Stimulated activated memory B cell treated with anti-CD40 and anti-IgM and Interleukin-4, amounts not matched to agents 10 μg/mL and 1 μg/mL and 100 μg/mL, for 72 hours (primary cell): ENCODE data around the gene FANCE.

Experiments used
- ATAC-seq: fragments of 150-1000 bp; cut with Tn5 transposase; 2 replicates; pipeline ENCODE4 v1.10.0; 2021
- H3K27ac Mint-ChIP-seq: one replicate; pipeline ENCODE4 v1.8.0; 2022; ENCODE audit warnings: mild to moderate bottlenecking, mixed read lengths
- H3K27me3 Mint-ChIP-seq: one replicate; pipeline ENCODE4 v1.8.0; 2022; ENCODE audit warnings: mixed read lengths
- H3K36me3 Mint-ChIP-seq: one replicate; pipeline ENCODE4 v1.8.0; 2022; ENCODE audit warnings: mixed read lengths
- H3K4me1 Mint-ChIP-seq: one replicate; pipeline ENCODE4 v1.8.0; 2022; ENCODE audit warnings: mixed read lengths
- H3K4me3 Mint-ChIP-seq: one replicate; pipeline ENCODE4 v1.8.0; 2022; ENCODE audit warnings: mild to moderate bottlenecking, moderate library complexity, mixed read lengths
- H3K9me3 Mint-ChIP-seq: one replicate; pipeline ENCODE4 v1.8.0; 2022; ENCODE audit warnings: mixed read lengths

The FANCE gene

DNA sequence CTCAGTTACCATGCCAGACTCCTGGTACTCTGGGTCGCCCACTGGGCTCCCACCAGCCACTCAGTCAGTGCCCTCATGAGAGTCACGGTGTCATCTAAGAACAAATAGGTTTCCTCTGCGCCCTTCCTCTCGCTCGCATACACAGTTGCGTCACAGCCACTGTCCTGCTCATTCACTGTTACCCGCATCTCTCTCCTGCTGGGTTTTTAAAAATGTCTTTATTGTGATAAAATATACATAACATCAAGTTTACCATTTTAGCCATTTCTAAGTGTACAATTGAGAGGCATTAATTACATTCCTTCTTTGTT lies 40.8 kb downstream of the FANCE start:
- H3K4me3 Mint-ChIP-seq, result no peak overlapping the region
- H3K9me3 Mint-ChIP-seq, result no peaks in the 10 kb centered on the region
- no peak for ATAC-seq
- H3K4me1 Mint-ChIP-seq, result peaks cover 32% of the 10 kb centered on the region
- no peaks in the 10 kb centered on the region for H3K36me3 Mint-ChIP-seq
- H3K27me3 Mint-ChIP-seq, result peaks cover 35% of the 10 kb centered on the region
- H3K27ac Mint-ChIP-seq, result no peak overlapping the region

DNA sequence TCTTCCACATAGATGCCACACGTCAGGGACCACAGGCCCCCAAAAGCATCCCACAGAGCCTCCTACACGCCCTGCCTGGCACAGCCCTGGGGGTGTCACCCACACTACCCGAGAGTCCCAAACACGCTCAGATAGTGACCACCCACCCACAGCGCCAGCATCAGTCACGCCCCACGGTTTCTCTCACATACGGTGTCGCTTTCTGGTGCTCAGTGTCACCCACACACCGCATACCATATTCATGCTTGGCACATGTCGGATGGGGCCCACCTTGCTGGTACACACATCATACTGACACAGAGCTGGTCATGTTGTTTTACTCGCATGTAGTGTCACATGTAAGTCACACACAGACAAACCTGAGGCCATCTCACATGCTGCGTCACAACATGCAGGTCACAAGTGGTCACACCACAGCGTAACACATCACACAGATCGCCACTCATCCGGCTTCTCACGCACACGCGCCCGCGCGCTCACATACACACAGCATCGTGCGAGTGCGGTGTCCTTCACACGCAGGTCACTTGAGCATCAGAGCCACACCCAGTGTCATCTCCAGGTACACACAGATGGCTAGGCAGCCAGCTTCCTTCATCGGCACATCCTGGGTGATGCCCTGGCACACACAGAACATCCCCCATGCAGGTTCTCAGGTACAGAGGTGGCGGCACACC lies 41.3 kb downstream of the FANCE start:
- H3K4me1 Mint-ChIP-seq, result peaks cover 32% of the 10 kb centered on the region
- no peak overlapping the region for H3K4me3 Mint-ChIP-seq
- no peaks in the 10 kb centered on the region for H3K9me3 Mint-ChIP-seq
- no peaks in the 10 kb centered on the region for H3K36me3 Mint-ChIP-seq
- H3K27ac Mint-ChIP-seq, result no peak overlapping the region
- ATAC-seq, result no peak
- H3K27me3 Mint-ChIP-seq, result peaks cover 40% of the 10 kb centered on the region

DNA sequence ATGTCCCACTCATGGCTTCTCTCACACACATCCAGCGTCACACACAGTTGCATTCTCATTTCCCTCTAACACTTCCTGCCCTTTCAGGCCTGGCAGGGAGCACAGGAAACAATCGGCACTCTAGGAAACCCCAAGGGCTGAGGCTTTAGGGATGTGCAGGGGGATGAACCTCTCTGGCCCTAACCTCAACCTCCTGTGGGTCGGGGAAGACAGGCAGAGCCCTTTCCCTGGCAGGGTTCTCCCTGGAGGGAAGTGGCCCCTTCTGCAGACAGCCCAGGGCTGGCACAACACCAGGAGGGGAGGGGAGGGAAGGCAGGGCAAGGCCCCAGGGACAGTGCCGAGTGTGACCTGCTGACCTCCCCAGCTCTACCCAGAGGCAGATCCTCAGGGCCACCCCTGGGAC lies 42.0 kb downstream of the FANCE start:
- Mint-ChIP-seq H3K4me3 (no peak overlapping the region), H3K9me3 (no peaks in the 10 kb centered on the region), H3K27ac (no peak overlapping the region), H3K36me3 (no peaks in the 10 kb centered on the region), H3K4me1 (peaks cover 37% of the 10 kb centered on the region), H3K27me3 (peaks cover 47% of the 10 kb centered on the region)
- ATAC-seq, result no peak

DNA sequence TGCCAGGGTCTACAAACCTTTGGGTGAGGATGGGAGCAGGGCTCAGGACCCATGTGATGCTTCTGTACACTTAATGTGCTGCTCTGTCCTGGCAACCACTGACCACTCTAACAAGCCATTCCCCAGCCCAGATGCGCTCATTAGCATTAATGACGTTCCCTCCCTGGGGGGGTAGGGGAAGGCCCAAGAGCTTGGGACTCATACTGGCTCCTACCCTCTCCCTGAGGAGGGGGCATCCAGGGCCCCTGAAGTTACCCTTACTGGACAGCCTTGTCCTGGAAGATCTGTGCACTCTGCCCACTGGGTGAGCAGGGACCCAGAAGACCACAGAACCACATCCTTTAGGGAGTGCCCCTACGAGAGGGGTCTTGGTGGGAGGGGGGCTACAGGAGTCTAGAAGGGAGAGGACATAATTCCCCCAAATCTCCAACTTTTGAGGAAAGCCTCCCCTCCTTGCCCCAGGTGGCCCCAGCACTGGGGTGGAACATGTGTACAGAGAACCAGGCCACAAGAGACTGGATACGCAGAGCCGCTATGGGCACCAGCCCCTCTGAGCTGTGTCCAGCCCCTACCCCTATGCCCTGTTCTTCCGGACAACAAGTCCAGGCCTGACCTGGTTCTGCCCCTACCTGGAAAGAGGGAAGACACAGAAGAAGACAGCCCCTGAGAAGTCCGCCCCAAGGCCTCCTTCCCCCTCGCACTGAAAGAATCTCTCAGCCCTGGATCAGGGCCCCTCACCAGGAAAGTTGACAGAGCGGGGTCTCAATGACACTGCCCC lies 43.3 kb downstream of the FANCE start:
- no peak overlapping the region for H3K27ac Mint-ChIP-seq
- peak overlapping the region; percentile 35 for H3K4me3 Mint-ChIP-seq
- H3K9me3 Mint-ChIP-seq, result no peaks in the 10 kb centered on the region
- no peak for ATAC-seq
- H3K36me3 Mint-ChIP-seq, result no peaks in the 10 kb centered on the region
- H3K27me3 Mint-ChIP-seq, result peaks cover 60% of the 10 kb centered on the region
- H3K4me1 Mint-ChIP-seq, result peaks cover 37% of the 10 kb centered on the region

DNA sequence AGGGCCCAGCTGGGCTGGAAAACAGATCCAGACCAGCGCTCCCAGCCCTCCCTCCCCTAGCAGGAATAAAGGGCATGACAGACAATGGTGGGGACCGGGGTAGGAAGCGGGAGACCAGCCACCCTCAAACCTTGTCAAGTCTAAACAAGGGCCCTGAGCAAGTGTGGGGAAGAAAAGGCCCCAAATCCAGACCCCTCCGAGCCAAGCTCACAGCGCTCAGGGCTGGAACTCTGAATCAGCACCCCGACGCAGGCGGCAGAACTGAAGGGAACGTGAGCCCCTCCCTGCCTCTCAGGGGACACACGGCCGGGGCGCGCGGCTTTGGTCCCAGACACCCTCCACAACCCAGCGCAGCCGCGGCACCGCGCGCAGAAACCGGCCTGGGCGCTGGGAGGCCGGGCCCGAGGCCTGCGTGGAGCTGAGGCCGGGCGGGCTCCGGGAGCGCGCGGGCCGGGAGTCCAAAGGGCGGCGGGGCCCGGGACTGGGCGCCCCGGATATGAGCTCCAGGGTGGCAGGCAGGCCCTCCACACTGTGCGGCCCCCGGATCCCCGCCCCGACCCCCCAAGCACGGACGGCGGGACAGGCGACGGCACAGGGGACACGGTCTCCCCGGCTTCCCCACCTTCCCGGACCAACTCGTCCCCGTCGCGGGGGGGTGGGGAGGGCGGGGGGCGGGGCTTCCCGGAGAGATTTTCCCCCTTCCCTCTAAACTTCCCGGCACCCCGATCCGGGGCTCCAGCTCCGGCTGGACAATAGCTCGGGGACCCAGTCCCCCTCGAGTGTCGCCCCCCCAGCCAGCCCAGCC lies 44.1 kb downstream of the FANCE start:
- Mint-ChIP-seq H3K27ac (no peak overlapping the region), H3K4me3 (peak overlapping the region; percentile 52), H3K9me3 (no peaks in the 10 kb centered on the region), H3K27me3 (peaks cover 68% of the 10 kb centered on the region), H3K36me3 (no peaks in the 10 kb centered on the region), H3K4me1 (peaks cover 37% of the 10 kb centered on the region)
- peak; percentile 9 for ATAC-seq

DNA sequence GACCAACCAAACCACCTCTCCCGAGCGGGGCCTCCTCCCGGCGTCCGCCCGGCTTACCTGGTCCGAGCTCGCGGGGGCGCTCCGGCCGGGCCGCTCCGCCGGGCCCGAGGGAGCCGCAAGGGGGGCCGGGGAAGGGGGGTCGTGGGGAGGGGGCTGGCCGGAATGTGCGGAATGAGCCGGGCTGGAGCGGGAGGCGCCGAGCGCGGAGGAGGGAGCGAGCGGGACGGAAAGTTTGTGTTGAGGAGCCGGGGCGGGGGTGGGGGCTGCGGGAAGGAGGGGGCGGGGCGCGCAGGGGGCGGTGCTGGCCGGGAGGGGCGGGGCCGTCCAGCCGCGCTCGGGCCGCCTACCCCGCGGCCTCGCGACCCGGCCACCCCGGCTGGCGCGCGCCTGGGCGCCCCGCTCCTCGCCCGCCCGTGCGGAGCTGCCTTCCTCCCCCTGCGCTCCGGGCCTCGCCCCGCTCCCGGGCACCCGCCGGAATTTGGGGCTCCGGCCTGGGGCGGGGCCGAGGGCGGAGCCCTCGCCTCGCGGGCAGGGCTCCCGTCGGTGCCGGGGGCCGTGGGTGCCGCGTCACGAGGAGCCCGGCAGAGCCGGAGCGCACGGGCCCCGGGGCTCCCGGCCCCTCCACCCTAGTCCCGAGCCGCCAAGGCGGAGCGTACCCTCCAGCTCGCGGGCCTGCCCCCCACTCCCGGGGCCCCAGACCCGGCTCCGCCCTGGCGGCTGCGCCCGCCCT lies 44.9 kb downstream of the FANCE start, which contains the start of gene TEAD3:
TEAD3 (minus strand) TSS at position 239 of the 730 bp plus-strand sequence.
- ATAC-seq, result peak; percentile 71
- Mint-ChIP-seq H3K9me3 (no peaks in the 10 kb centered on the region), H3K27me3 (peaks cover 76% of the 10 kb centered on the region), H3K4me1 (peaks cover 37% of the 10 kb centered on the region), H3K4me3 (peak within 1 kb of the TSS; percentile 76), H3K27ac (peak within 1 kb of the TSS; percentile 36), H3K36me3 (no peaks in the 10 kb centered on the region)

DNA sequence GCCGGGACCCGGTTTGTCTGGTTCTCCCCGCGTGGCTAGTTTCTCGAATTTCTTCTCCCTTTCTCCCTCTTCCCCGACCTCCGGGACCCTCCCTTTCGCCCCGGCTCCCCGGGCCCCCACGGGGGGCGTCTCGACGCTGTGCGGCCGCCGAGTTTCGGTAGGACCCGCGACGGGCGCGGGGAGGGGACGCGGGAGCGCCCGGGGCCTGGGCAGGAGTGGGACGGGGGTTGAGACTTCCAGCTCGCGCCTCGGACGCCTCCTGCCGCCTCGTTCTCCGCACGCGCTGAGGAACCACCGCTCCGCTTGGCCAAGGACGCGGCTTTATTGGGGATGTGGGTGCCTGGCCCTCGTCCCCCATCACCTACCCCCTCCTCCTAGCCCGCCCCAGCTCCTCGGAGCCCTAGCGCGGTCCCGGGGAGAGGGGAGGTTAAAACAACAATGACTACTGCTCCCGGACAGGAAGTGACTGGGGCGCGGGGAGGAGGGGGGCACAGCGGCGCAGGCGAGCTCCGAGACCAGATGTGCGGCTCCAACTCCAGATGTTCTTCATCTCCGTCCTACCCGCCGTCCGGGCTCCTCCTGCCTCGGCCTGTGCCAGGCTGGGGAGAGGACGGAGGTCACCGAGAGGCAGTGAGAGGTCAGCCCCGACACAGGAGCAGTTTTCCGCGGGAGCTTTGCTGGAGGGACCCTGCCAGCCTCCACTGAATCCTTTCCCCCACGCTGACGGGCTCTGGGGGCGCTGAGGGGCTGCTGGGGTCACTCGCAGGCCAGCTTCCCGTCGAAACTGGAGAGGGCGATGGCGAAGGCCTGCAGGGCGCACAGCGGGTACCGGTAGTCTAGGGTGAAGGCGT lies 45.7 kb downstream of the FANCE start:
- peaks cover 33% of the 10 kb centered on the region for H3K4me1 Mint-ChIP-seq
- H3K27ac Mint-ChIP-seq, result peak overlapping the region; percentile 36
- peak; percentile 37 for ATAC-seq
- peak overlapping the region; percentile 76 for H3K4me3 Mint-ChIP-seq
- no peaks in the 10 kb centered on the region for H3K9me3 Mint-ChIP-seq
- peaks cover 77% of the 10 kb centered on the region for H3K27me3 Mint-ChIP-seq
- no peaks in the 10 kb centered on the region for H3K36me3 Mint-ChIP-seq

DNA sequence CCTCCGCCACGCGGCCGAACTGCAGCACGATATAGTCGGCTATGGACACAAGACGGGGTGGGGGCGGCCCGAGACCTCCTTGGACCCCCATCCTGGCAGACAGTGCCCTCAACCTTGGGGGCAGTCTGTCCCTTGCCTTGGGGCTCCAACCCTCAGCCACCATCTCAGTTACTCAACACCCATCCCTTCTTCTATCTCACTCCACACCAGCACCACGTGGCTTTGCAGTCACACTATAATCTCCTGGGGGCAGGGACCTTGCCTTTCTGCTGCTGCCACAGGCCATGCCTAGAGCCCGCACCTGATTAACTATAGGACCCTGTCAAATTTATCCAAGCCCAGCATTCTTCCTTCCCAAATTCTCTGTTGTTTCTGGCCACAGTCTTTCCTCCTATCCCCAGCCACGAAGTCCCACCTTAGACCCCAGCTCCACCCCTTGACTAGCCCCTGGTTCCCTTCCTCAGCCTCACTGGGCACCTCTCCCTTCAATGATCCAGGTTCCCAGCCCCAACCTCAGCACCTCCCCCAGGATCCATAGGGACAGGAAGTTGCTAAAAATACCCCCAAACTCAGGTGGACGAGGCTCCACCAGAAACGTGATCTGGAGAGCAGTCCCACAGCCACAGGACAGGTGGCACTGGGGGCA lies 46.4 kb downstream of the FANCE start:
- ATAC-seq, result no peak
- H3K27ac Mint-ChIP-seq, result peak overlapping the region; percentile 36
- H3K36me3 Mint-ChIP-seq, result no peaks in the 10 kb centered on the region
- peak overlapping the region; percentile 76 for H3K4me3 Mint-ChIP-seq
- no peaks in the 10 kb centered on the region for H3K9me3 Mint-ChIP-seq
- peaks cover 75% of the 10 kb centered on the region for H3K27me3 Mint-ChIP-seq
- H3K4me1 Mint-ChIP-seq, result peaks cover 27% of the 10 kb centered on the region

DNA sequence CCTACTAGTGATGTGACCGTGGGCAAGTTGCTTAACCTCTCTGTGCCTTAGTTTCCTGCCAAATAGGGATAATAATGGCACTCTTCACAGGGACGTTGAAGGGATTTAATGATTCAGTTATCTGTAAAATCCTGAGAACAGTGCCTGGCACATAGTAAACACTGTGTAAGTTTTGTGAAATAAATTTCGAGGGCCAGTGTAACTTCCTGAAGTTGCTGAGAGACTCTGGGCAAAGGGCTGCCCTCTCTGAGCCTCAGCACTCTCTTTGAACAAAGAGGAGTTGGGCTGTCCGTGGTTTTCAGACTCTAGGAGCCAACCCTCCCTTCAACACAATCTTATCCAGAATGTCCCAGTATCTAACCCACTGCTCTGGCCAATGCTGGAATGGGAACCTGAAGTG lies 47.2 kb downstream of the FANCE start:
- H3K27me3 Mint-ChIP-seq, result peaks cover 71% of the 10 kb centered on the region
- H3K9me3 Mint-ChIP-seq, result no peaks in the 10 kb centered on the region
- H3K4me1 Mint-ChIP-seq, result peaks cover 20% of the 10 kb centered on the region
- no peak overlapping the region for H3K27ac Mint-ChIP-seq
- no peaks in the 10 kb centered on the region for H3K36me3 Mint-ChIP-seq
- no peak for ATAC-seq
- no peak overlapping the region for H3K4me3 Mint-ChIP-seq

DNA sequence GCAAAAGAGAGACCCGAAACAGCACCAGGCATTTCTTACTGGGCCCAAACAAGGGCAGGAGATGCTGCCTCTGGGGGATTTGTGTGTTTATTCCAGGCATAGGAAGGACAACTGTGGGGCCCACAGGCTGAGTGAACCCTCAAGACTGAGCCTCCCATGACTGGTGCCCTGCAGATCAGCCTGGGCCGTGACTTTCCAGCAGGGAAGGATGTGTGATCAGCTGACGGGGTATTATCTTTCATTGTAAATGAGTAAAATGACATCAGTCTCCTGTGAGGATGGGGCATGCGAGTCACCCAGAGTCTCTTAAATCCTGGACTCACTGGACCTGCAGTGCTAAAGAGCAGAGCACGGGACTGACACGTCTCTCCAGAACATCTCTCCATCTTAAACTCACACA lies 48.6 kb downstream of the FANCE start:
- Mint-ChIP-seq H3K4me1 (peaks cover 12% of the 10 kb centered on the region), H3K27ac (no peak overlapping the region), H3K27me3 (peaks cover 65% of the 10 kb centered on the region), H3K4me3 (no peak overlapping the region), H3K36me3 (no peaks in the 10 kb centered on the region), H3K9me3 (no peaks in the 10 kb centered on the region)
- no peak for ATAC-seq

DNA sequence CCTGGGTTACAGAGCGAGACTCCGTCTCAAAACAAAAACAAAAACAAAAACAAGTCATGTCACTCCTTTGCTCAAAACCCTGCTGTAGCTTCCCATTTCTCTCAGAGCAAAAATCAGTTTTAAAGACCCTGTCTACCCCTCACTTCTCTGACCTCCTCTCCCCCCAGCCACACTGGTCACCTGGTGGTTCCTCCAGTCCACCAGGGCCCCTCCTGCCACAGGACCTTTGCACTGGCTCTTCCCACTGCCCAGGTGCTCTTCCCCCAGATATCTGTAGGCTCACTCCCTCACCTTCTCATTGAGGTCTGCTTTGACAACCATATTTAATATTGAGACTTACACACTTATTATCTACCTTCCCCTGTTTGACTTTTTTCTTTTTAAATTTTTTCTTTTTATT lies 49.6 kb downstream of the FANCE start:
- Mint-ChIP-seq H3K27ac (no peak overlapping the region), H3K4me1 (peaks cover 12% of the 10 kb centered on the region), H3K9me3 (no peaks in the 10 kb centered on the region), H3K36me3 (no peaks in the 10 kb centered on the region), H3K4me3 (no peak overlapping the region), H3K27me3 (peaks cover 75% of the 10 kb centered on the region)
- ATAC-seq, result no peak

DNA sequence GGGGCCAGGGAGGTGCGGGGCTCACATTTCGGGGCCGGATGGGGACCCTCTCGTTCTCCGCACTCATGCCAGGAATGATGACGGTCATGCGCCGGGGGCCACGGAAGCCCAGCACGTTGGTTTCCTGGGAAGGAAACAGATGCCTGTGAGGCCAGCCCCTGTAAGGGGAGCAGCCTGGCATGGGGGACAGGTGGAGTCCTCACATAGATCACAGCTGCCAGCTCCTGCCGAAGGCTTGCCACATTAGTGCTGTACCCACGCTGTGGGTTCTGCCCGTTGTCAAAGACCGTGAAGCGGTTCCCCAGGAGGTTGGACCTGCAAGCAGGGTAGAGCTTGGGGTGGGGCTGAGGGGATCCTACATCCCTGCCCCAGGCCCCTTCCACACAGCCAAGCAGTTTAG lies 51.4 kb downstream of the FANCE start:
- Mint-ChIP-seq H3K4me3 (no peak overlapping the region), H3K36me3 (no peaks in the 10 kb centered on the region), H3K27ac (no peak overlapping the region), H3K4me1 (peaks cover 4% of the 10 kb centered on the region), H3K9me3 (no peaks in the 10 kb centered on the region), H3K27me3 (peaks cover 68% of the 10 kb centered on the region)
- no peak for ATAC-seq

DNA sequence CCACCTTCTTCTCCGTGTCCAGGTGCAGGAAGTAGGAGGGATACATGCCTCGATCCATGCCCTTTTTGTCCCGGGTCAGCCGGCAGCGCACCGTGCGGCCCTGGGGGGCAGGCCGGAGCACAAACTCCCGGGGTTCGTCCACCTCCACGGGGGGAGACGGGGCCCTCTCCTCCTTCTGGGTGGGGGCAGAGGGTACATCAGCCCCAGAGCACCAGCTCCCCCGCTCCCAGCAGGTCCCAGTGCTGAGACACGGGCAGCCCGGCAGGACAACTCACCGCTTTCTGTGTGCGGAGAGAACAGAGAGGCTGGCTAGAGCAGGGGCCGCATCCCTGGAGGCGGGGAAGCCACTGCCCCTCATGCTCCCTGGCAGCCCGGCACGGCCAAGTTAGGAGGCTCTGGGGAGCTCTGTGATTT lies 53.9 kb downstream of the FANCE start:
- H3K9me3 Mint-ChIP-seq, result no peaks in the 10 kb centered on the region
- no peak overlapping the region for H3K27ac Mint-ChIP-seq
- H3K36me3 Mint-ChIP-seq, result no peaks in the 10 kb centered on the region
- peak; percentile 27 for ATAC-seq
- H3K4me1 Mint-ChIP-seq, result peaks cover 8% of the 10 kb centered on the region
- H3K4me3 Mint-ChIP-seq, result no peak overlapping the region
- H3K27me3 Mint-ChIP-seq, result peaks cover 67% of the 10 kb centered on the region

DNA sequence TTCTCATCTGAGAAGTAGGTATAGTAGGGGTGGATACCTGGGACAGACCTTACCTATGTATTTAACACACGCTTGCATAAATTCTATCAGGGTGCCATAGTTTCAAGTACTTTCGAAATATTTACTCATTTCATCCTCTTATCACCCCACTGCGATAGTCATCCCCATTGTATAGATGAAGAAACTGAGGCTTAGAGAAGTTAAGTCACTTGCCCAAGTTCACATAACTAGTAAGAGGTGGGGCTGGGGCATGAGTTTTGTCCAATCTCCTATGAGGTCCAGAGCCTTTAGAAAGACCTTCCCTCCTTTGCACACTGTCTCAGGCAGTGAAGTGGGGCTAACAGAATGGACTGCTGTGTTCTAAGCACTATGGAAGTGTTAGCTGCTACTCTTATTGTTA lies 54.4 kb downstream of the FANCE start:
- H3K4me3 Mint-ChIP-seq, result no peak overlapping the region
- no peak for ATAC-seq
- no peak overlapping the region for H3K27ac Mint-ChIP-seq
- no peaks in the 10 kb centered on the region for H3K9me3 Mint-ChIP-seq
- H3K27me3 Mint-ChIP-seq, result peaks cover 67% of the 10 kb centered on the region
- H3K36me3 Mint-ChIP-seq, result no peaks in the 10 kb centered on the region
- H3K4me1 Mint-ChIP-seq, result peaks cover 12% of the 10 kb centered on the region
